OCI-LY3 (cell line): ENCODE results near the gene SPATA19.

ENCODE experiments used
- H2AFZ ChIP-seq: fragments of 200-600, 300-600 bp; shearing (Covaris generic); 2 replicates; pipeline ENCODE4 v1.6.0; 2014; ENCODE audit warnings: antibody characterized with exemption, low read depth, low read length
- H3K27ac ChIP-seq: fragments of 200-600, 300-600 bp; sonication (generic); 2 replicates; pipeline ENCODE4 v1.5.1; 2014; ENCODE audit warnings: mild to moderate bottlenecking, low read length, moderate library complexity, mixed read lengths
- H3K27me3 ChIP-seq: fragments of 200-600, 300-600 bp; sonication (generic); 2 replicates; pipeline ENCODE4 v1.6.1; 2014; ENCODE audit warnings: low read depth, low read length, mixed read lengths
- H3K36me3 ChIP-seq: fragments of 200-600, 300-600 bp; sonication (generic); replicated peaks from 2 replicates; pipeline ENCODE3; 2014; ENCODE audit warnings: low read depth, low read length, mixed read lengths
- H3K4me1 ChIP-seq: fragments of 300-600, 200-600 bp; sonication (generic); 2 replicates; pipeline ENCODE4 v1.6.1; 2014; ENCODE audit warnings: low read length, mixed read lengths
- H3K4me2 ChIP-seq: fragments of 200-600, 300-600 bp; sonication (generic); 2 replicates; pipeline ENCODE4 v1.6.1; 2014; ENCODE audit warnings: low read length, mixed read lengths
- H3K4me3 ChIP-seq: fragments of 300-600, 200-600 bp; sonication (generic); 2 replicates; pipeline ENCODE4 v1.5.1; 2014; ENCODE audit warnings: antibody characterized with exemption, mild to moderate bottlenecking, low read length, moderate library complexity
- H3K79me2 ChIP-seq: fragments of 300-600, 200-600 bp; shearing (Covaris generic); 2 replicates; pipeline ENCODE4 v1.6.1; 2014; ENCODE audit warnings: mild to moderate bottlenecking, low read length, mixed read lengths
- H3K9ac ChIP-seq: fragments of 300-600, 200-600 bp; shearing (Covaris generic); 2 replicates; pipeline ENCODE4 v1.6.0; 2014; ENCODE audit warnings: mild to moderate bottlenecking, low read length, moderate library complexity
- H3K9me3 ChIP-seq: fragments of 200-600, 300-600 bp; shearing (Covaris generic); 2 replicates; pipeline ENCODE4 v1.6.1; 2014; ENCODE audit warnings: low read length, mixed read lengths; ENCODE audit not compliant: insufficient read depth
- H4K20me1 ChIP-seq: fragments of 200-600, 300-600 bp; sonication (generic); 2 replicates; pipeline ENCODE4 v1.6.1; 2016; ENCODE audit warnings: low read length, mixed read lengths; ENCODE audit not compliant: insufficient read depth
- EZH2phosphoT487 ChIP-seq: fragments of 200-600 bp; shearing (Covaris generic); IDR thresholded peaks from 2 replicates; pipeline ENCODE4 v1.6.1; 2018; ENCODE audit warnings: antibody characterized with exemption, mixed run types, low read depth
- TF ChIP-seq, protein P1 (sequence below): fragments of 200-600, 300-600 bp; sonication (generic); IDR thresholded peaks from 2 replicates; pipeline ENCODE4 v1.5.1; 2014; ENCODE audit warnings: antibody characterized with exemption, low read length, low read depth

SPATA19 gene

DNA sequence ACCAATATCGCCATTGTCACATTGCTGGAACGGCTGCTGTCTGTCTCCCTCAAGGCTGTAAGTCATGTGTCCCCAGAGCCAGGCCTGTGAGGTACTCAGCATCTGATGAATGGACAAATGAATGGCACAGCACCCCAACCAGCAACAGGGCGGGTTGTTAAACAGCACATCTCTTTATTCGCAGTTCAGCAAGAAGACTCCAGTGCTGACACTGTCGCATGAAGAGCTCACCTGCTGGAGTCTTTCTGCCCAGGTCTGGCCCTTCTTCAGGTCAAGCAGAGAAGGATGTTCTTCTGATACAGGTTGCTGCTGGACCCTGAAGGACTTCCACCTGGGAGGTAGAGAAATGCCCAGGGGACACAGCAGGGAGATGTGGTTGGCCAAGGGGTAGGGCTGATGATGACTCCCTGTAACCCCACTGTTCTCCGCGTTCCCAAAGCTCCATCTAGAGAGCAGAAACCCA is 4.8 kb downstream of the SPATA19 start:
- H3K27me3 ChIP-seq = peaks cover 4% of the 10 kb centered on the region; the same call in 1 of the 2 replicates
- H3K9me3 ChIP-seq = no peaks in the 10 kb centered on the region
- no peaks in the 10 kb centered on the region for H3K36me3 ChIP-seq
- H3K4me1 ChIP-seq = no peaks in the 10 kb centered on the region
- no peaks in the 10 kb centered on the region for H4K20me1 ChIP-seq
- no peaks in the 10 kb centered on the region for H3K79me2 ChIP-seq
- no peak overlapping the region for H3K9ac ChIP-seq
- no peak overlapping the region for H3K27ac ChIP-seq
- H2AFZ ChIP-seq = no peak overlapping the region
- TF ChIP-seq, protein P1, sequence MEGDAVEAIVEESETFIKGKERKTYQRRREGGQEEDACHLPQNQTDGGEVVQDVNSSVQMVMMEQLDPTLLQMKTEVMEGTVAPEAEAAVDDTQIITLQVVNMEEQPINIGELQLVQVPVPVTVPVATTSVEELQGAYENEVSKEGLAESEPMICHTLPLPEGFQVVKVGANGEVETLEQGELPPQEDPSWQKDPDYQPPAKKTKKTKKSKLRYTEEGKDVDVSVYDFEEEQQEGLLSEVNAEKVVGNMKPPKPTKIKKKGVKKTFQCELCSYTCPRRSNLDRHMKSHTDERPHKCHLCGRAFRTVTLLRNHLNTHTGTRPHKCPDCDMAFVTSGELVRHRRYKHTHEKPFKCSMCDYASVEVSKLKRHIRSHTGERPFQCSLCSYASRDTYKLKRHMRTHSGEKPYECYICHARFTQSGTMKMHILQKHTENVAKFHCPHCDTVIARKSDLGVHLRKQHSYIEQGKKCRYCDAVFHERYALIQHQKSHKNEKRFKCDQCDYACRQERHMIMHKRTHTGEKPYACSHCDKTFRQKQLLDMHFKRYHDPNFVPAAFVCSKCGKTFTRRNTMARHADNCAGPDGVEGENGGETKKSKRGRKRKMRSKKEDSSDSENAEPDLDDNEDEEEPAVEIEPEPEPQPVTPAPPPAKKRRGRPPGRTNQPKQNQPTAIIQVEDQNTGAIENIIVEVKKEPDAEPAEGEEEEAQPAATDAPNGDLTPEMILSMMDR = no peak
- no peak for TF ChIP-seq EZH2phosphoT487
- H3K4me2 ChIP-seq = no peak overlapping the region
- H3K4me3 ChIP-seq = no peak overlapping the region

DNA sequence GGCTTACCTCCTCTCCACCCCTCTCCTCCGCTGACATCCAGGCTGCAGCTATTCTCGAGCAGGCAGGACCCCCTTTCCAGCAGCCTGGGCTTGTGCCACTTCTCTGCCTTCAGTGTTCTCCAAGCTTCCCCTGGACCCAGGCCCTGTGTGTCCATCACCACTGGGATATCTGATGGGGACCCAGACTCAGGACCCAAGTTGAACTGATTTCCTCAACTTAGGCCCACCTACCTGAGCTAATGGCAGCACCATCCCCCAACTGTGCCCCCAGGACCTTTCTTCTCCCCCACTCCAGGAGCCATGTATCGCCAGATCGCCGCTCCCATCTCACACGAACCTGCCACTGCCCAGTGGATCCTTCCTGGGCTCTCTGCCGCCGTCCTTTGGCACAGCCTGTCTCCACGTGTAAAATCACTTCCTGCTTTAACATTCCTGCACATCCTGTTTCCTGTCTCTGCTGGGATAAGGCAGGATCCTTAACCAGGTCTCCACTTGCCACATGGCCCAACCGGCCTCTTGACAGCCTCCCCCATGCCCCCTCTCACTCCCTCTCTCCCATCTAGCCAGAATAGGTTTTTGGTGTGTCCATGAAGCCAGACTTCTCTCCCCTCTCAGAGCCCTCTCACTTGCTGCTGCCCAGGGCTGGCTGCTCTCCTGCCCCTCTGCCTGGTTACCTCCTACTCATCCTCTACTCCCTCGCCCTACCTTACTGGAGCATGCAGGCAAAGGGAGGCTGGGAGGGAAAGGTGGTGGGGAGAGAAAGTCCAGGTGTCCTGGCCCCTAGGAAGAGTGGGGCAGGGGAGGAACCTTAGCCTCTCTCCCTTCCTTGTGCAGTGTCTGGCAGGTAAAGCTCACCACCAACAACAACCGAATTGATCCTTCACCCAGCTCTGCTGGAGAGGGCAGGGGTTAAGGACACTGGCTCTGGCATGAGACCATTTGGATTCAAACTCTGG is 9.4 kb downstream of the SPATA19 start:
- Histone ChIP-seq H3K4me3 (no peak overlapping the region), H2AFZ (no peak overlapping the region; the same call in 1 of the 2 replicates), H4K20me1 (no peaks in the 10 kb centered on the region), H3K9me3 (no peaks in the 10 kb centered on the region), H3K4me1 (no peaks in the 10 kb centered on the region), H3K36me3 (no peaks in the 10 kb centered on the region), H3K27me3 (no peaks in the 10 kb centered on the region), H3K9ac (no peak overlapping the region), H3K4me2 (no peak overlapping the region), H3K79me2 (no peaks in the 10 kb centered on the region), H3K27ac (no peak overlapping the region)
- no peak for TF ChIP-seq EZH2phosphoT487
- TF ChIP-seq, protein P1 = no peak

DNA sequence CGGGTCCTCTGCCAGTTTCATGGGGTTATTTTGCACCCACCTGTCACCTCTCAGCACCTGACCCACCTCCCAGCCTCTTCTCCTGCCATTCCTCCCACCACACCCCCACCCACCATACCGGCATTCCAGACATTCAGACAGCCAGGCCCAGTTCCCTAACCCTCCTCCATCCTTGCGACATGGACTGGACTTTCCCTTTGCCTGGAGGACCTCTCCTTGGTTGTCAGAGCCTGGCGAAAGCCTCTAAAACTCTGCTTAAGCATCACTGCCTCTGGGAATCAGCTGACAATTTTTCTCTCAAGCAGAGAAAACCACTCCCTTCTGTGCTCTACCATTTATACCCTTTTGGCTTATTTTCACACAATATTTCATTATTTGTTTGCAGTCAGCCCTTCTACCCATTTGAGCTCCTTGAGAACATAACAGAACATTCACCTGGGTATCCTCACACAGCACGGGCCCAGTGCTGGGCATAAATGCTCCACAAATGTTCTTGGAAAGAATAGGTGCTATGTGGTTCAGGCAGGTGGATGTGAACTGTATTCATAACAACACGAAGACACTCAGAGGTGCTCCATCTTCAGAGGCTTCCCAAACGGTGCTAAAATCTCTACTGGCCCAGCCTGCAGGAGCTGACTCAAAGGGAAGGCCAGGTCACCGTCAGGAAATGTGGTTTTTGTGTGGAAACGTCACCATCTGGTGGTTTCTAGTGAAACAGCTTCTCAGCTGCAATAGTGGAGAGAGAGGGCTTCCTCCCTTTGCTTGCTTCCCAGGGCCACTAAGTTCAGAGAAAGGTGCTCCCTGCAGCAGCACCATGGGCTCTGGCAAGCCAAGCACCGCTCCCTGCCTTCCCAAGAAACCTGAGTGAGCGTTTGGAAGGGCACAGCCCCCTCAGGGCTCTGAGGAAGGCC is 10.4 kb downstream of the SPATA19 start:
- Histone ChIP-seq H3K27ac (no peak overlapping the region), H3K9ac (no peak overlapping the region), H4K20me1 (no peaks in the 10 kb centered on the region), H3K9me3 (no peaks in the 10 kb centered on the region), H3K36me3 (no peaks in the 10 kb centered on the region), H3K4me2 (no peak overlapping the region), H3K4me3 (no peak overlapping the region), H3K4me1 (no peaks in the 10 kb centered on the region), H3K79me2 (no peaks in the 10 kb centered on the region), H2AFZ (no peak overlapping the region), H3K27me3 (no peaks in the 10 kb centered on the region)
- TF ChIP-seq, protein P1 = peak; percentile 77
- no peak for TF ChIP-seq EZH2phosphoT487
